Liver (tissue), 9 donors: ENCODE results near the gene HNF4A. TPM values are rescaled to one million over a fixed set of nuclear protein-coding genes. Genes with fewer than 3 reads are reported as not detected.

Experiments
- DNase-seq: peaks from one replicate; pipeline ENCODE4 v3.0.0-alpha.2; 2017; ENCODE audit warnings: low spot score
- H3K27ac ChIP-seq, 2 donors: one replicate each; pipeline ENCODE4 v1.7.0; 2013; ENCODE audit warnings: inconsistent platforms in 2 of 2, low read length in 2 of 2, control low read depth in 1 of 2, low read depth in 1 of 2, mild to moderate bottlenecking in 1 of 2
- H3K27me3 ChIP-seq, 4 donors: one replicate each; pipeline versions ENCODE4 v1.6.1 to v1.7.0; 2013; ENCODE audit warnings: low read length in 3 of 4, inconsistent platforms in 1 of 4, mild to moderate bottlenecking in 1 of 4, moderate library complexity in 1 of 4; ENCODE audit not compliant: control insufficient read depth in 4 of 4, insufficient read depth in 4 of 4
- H3K36me3 ChIP-seq, 4 donors: one replicate each; pipeline versions ENCODE4 v1.6.1 to v1.7.0; 2013; ENCODE audit warnings: low read length in 3 of 4, mild to moderate bottlenecking in 3 of 4, low read depth in 1 of 4, moderate library complexity in 1 of 4; ENCODE audit not compliant: control insufficient read depth in 4 of 4, insufficient read depth in 3 of 4
- H3K4me1 ChIP-seq, 4 donors: one replicate each; pipeline versions ENCODE4 v1.6.1 to v1.7.0; 2013; ENCODE audit warnings: low read length in 3 of 4, mild to moderate bottlenecking in 3 of 4, moderate library complexity in 1 of 4; ENCODE audit not compliant: control insufficient read depth in 4 of 4, insufficient read depth in 4 of 4
- H3K4me3 ChIP-seq, 3 donors: one replicate each; pipeline versions ENCODE4 v1.6.1 to v1.7.0; 2013; ENCODE audit warnings: low read length in 3 of 3, control low read depth in 1 of 3, low read depth in 1 of 3, mild to moderate bottlenecking in 1 of 3
- H3K9ac ChIP-seq, 2 donors: one replicate each; pipeline ENCODE4 v1.7.0; 2013; ENCODE audit warnings: low read length in 2 of 2, mild to moderate bottlenecking in 2 of 2, moderate library complexity in 2 of 2, control low read depth in 1 of 2, low read depth in 1 of 2
- H3K9me3 ChIP-seq, 4 donors: one replicate each; pipeline versions ENCODE4 v1.6.1 to v1.7.0; 2013; ENCODE audit warnings: low read length in 3 of 4; ENCODE audit not compliant: control insufficient read depth in 4 of 4
- EGR1 ChIP-seq, 2 donors: IDR thresholded peaks; 2 replicates each; pipeline ENCODE4 v1.6.1; 2016 to 2018; ENCODE audit warnings: antibody characterized with exemption in 2 of 2, low read depth in 2 of 2
- FOXA1 ChIP-seq: IDR thresholded peaks from 2 replicates; pipeline ENCODE4 v1.6.1; 2016; ENCODE audit warnings: antibody characterized with exemption
- FOXA2 ChIP-seq: IDR thresholded peaks from 2 replicates; pipeline ENCODE4 v1.6.1; 2016; ENCODE audit warnings: antibody characterized with exemption
- GABPA ChIP-seq, 2 donors: IDR thresholded peaks in 1 of 2; conservative IDR thresholded peaks in 1 of 2; 2 replicates each; pipeline ENCODE4 v1.6.1; 2016; ENCODE audit warnings: antibody characterized with exemption in 2 of 2, mild to moderate bottlenecking in 1 of 2, moderate library complexity in 1 of 2
- HNF4A ChIP-seq, 2 donors: conservative IDR thresholded peaks; 2 replicates each; pipeline ENCODE4 v1.6.1; 2016; ENCODE audit warnings: antibody characterized with exemption in 2 of 2, mild to moderate bottlenecking in 2 of 2
- HNF4G ChIP-seq: IDR thresholded peaks from 2 replicates; pipeline ENCODE4 v1.6.1; 2016; ENCODE audit warnings: antibody characterized with exemption
- JUND ChIP-seq, 2 donors: IDR thresholded peaks; 2 replicates each; pipeline ENCODE4 v1.6.1; 2016; ENCODE audit warnings: antibody characterized with exemption in 2 of 2
- NR2F2 ChIP-seq: IDR thresholded peaks from 2 replicates; pipeline ENCODE4 v1.6.1; 2016; ENCODE audit warnings: antibody characterized with exemption
- RAD21 ChIP-seq, 2 donors: IDR thresholded peaks; 2 replicates each; pipeline ENCODE4 v1.6.1; 2016; ENCODE audit warnings: antibody characterized with exemption in 2 of 2, mild to moderate bottlenecking in 2 of 2
- RXRA ChIP-seq, 2 donors: IDR thresholded peaks; 2 replicates each; pipeline ENCODE4 v1.6.1; 2017 to 2018; ENCODE audit warnings: antibody characterized with exemption in 2 of 2, mild to moderate bottlenecking in 1 of 2
- SP1 ChIP-seq: IDR thresholded peaks from 2 replicates; pipeline ENCODE4 v1.6.1; 2018; ENCODE audit warnings: antibody characterized with exemption, mild to moderate bottlenecking
- YY1 ChIP-seq: IDR thresholded peaks from 2 replicates; pipeline ENCODE4 v1.6.1; 2016; ENCODE audit warnings: antibody characterized with exemption, mild to moderate bottlenecking
- WGBS: extraction: QIAGEN DNeasy Blood & Tissue Kit; methylation state at CpG from one replicate; pipeline ENCODE4 v1.1.7; 2013; 5-methylcytosine and 5-hydroxymethylcytosine counted together
- polyA plus RNA-seq, 2 donors: library from polyadenylated mRNA; stranded (reverse) in 1 of 2; unstranded in 1 of 2; fragments of 200-250 nt in 1 of 2; fragments of >200 nt in 1 of 2; fragmentation: Nextera tagmentation in 1 of 2; extraction: Ambion mirVana in 1 of 2; gene quantifications; one replicate each; pipeline versions ENCODE4 v1.2.1 to v1.2.3, GENCODE V29; 2013 to 2015
- total RNA-seq, 2 donors: library from RNA; depleted of rRNA; stranded (reverse); fragments of >200 nt; gene quantifications; one replicate each; pipeline ENCODE4 v1.2.3, GENCODE V29; 2014
- TF ChIP-seq, protein P1 (sequence below): IDR thresholded peaks from 2 replicates; pipeline ENCODE4 v1.6.1; 2016; ENCODE audit warnings: antibody characterized with exemption, mild to moderate bottlenecking
- TF ChIP-seq, protein P2 (sequence below): IDR thresholded peaks from 2 replicates; pipeline ENCODE4 v1.6.1; 2016; ENCODE audit warnings: antibody characterized with exemption
- TF ChIP-seq, protein P3 (sequence below): fragments of 150-350 bp; IDR thresholded peaks from 2 replicates; pipeline ENCODE4 v1.5.1; 2017; ENCODE audit warnings: improper control_type of control experiment, low read depth, low read length; ENCODE audit not compliant: missing input control
- TF ChIP-seq, protein P4 (sequence below): IDR thresholded peaks from 2 replicates; pipeline ENCODE4 v1.6.1; 2016; ENCODE audit warnings: antibody characterized with exemption
- TF ChIP-seq, protein P5 (sequence below): IDR thresholded peaks from 2 replicates; pipeline ENCODE4 v1.6.1; 2016; ENCODE audit warnings: antibody characterized with exemption
- donor health status: healthy.
- donor health status: healthy.
- donor health status: healthy.
- donor health status: healthy.
- donor health status: healthy.

The HNF4A gene
- total and polyA plus RNA-seq, 4 donors: 51.7 to 171 (median 86.0) TPM

DNA sequence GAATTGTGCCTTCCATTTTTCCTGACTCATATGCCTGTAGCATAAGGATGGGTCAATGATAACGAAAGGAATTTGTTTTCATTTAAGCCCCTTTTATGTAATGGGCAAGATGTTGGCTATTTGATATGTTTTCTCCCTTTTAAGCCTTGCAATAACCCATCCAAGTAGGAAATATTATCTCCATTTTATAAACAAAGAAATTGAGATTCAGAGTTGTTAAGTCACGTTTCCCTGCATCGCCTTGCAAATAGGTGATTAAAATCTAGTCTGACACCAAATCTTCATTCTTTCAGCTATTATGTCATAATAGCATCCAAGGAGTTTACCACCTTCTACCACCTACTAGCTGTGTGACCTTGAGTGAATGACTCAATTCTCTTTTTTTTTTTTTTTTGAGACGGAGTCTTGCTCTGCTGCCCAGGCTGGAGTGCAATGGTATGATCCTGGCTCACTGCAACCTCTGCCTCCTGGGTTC, 7.0 kb downstream of the HNF4A start:
- H3K9ac ChIP-seq: no peak overlapping the region
- DNase-seq: no peak
- H3K36me3 ChIP-seq: peaks cover 0 to 17% (median 12%) of the 10 kb centered on the region in 4 donors
- 76% methylated on average over 4 of the region's 4 CpGs for WGBS
- H3K27me3 ChIP-seq: no peaks in the 10 kb centered on the region
- no peak for TF ChIP-seq HNF4A (conservative IDR thresholded peaks at IDR 0.05)
- H3K4me1 ChIP-seq: peaks cover 0 to 8% (median 3%) of the 10 kb centered on the region in 4 donors
- H3K27ac ChIP-seq: no peak overlapping the region
- H3K4me3 ChIP-seq: no peak overlapping the region
- H3K9me3 ChIP-seq: no peaks in the 10 kb centered on the region

DNA sequence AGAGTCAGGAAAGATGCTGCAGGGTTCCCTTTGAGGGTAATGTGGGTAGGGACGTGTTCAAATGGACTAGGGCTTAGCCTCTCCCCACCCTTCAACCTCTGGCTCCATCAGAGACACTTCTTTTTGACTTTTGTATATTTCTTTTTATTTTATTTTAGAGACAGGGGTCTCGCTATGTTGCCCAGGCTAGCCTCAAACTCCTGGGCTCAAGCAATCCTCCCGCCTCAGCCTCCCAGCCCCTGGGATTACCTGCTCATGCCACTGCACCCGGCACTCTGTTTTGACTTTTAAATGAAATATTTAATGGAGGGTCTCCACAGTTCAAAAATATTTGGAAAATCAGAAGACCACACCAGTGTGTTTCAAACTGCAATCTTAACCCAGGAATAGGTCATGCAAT, 8.6 kb downstream of the HNF4A start:
- no peak overlapping the region for H3K27ac ChIP-seq
- H3K36me3 ChIP-seq: peaks cover 0 to 19% (median 14%) of the 10 kb centered on the region in 4 donors
- WGBS: 92% methylated on average over 4 of the region's 4 CpGs
- H3K9me3 ChIP-seq: no peaks in the 10 kb centered on the region
- H3K4me1 ChIP-seq: no peaks in the 10 kb centered on the region
- no peak overlapping the region for H3K4me3 ChIP-seq
- TF ChIP-seq YY1: no peak
- DNase-seq: no peak
- H3K27me3 ChIP-seq: no peaks in the 10 kb centered on the region
- no peak overlapping the region for H3K9ac ChIP-seq

DNA sequence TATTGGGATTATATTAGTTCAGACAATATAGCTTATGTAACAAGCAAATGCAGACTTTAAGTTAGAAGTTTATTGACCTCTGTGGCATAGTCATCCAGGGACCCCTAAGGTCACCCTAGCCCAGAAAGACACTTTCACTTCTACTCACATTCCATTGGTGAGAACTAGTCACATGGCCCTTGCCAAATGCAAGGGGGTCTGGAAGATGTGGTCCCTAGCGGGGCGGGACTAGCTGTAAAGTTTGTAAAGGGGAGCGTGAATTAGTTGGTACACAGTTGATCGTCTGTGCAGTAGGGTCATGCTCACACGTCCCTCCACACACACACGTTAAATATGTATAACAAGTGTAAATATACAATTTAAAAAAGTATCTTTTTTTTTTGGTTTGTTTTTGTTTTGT, 9.3 kb downstream of the HNF4A start:
- Histone ChIP-seq H3K9me3 (no peaks in the 10 kb centered on the region), H3K9ac (no peak overlapping the region), H3K4me1 (peaks cover 0 to 5% (median 1%) of the 10 kb centered on the region in 4 donors), H3K4me3 (no peak overlapping the region), H3K36me3 (peaks cover 0 to 14% (median 12%) of the 10 kb centered on the region in 4 donors), H3K27me3 (no peaks in the 10 kb centered on the region), H3K27ac (no peak overlapping the region)
- WGBS: 93% methylated on average over 6 of the region's 6 CpGs
- no peak for TF ChIP-seq RXRA (IDR thresholded peaks at IDR 0.05)
- TF ChIP-seq EGR1 (IDR thresholded peaks at IDR 0.05; ENCODE audit: low read depth in 2 of 2): no peak
- TF ChIP-seq NR2F2: no peak
- TF ChIP-seq, protein P1, sequence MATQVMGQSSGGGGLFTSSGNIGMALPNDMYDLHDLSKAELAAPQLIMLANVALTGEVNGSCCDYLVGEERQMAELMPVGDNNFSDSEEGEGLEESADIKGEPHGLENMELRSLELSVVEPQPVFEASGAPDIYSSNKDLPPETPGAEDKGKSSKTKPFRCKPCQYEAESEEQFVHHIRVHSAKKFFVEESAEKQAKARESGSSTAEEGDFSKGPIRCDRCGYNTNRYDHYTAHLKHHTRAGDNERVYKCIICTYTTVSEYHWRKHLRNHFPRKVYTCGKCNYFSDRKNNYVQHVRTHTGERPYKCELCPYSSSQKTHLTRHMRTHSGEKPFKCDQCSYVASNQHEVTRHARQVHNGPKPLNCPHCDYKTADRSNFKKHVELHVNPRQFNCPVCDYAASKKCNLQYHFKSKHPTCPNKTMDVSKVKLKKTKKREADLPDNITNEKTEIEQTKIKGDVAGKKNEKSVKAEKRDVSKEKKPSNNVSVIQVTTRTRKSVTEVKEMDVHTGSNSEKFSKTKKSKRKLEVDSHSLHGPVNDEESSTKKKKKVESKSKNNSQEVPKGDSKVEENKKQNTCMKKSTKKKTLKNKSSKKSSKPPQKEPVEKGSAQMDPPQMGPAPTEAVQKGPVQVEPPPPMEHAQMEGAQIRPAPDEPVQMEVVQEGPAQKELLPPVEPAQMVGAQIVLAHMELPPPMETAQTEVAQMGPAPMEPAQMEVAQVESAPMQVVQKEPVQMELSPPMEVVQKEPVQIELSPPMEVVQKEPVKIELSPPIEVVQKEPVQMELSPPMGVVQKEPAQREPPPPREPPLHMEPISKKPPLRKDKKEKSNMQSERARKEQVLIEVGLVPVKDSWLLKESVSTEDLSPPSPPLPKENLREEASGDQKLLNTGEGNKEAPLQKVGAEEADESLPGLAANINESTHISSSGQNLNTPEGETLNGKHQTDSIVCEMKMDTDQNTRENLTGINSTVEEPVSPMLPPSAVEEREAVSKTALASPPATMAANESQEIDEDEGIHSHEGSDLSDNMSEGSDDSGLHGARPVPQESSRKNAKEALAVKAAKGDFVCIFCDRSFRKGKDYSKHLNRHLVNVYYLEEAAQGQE: no peak
- no peak for TF ChIP-seq FOXA2
- no peak for TF ChIP-seq RAD21 (IDR thresholded peaks at IDR 0.05)
- TF ChIP-seq GABPA (IDR thresholded peaks at IDR 0.05 in 1 of 2, conservative IDR thresholded peaks at IDR 0.05 in 1 of 2): no peak
- TF ChIP-seq, protein P2, sequence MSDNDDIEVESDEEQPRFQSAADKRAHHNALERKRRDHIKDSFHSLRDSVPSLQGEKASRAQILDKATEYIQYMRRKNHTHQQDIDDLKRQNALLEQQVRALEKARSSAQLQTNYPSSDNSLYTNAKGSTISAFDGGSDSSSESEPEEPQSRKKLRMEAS: no peak
- TF ChIP-seq, protein P3, sequence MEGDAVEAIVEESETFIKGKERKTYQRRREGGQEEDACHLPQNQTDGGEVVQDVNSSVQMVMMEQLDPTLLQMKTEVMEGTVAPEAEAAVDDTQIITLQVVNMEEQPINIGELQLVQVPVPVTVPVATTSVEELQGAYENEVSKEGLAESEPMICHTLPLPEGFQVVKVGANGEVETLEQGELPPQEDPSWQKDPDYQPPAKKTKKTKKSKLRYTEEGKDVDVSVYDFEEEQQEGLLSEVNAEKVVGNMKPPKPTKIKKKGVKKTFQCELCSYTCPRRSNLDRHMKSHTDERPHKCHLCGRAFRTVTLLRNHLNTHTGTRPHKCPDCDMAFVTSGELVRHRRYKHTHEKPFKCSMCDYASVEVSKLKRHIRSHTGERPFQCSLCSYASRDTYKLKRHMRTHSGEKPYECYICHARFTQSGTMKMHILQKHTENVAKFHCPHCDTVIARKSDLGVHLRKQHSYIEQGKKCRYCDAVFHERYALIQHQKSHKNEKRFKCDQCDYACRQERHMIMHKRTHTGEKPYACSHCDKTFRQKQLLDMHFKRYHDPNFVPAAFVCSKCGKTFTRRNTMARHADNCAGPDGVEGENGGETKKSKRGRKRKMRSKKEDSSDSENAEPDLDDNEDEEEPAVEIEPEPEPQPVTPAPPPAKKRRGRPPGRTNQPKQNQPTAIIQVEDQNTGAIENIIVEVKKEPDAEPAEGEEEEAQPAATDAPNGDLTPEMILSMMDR: no peak
- TF ChIP-seq YY1: no peak
- no peak for TF ChIP-seq SP1
- no peak for TF ChIP-seq JUND (IDR thresholded peaks at IDR 0.05)
- TF ChIP-seq, protein P4, sequence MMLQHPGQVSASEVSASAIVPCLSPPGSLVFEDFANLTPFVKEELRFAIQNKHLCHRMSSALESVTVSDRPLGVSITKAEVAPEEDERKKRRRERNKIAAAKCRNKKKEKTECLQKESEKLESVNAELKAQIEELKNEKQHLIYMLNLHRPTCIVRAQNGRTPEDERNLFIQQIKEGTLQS: no peak
- no peak for TF ChIP-seq FOXA1
- no peak for TF ChIP-seq HNF4A (conservative IDR thresholded peaks at IDR 0.05)
- TF ChIP-seq HNF4G: no peak
- TF ChIP-seq, protein P5, sequence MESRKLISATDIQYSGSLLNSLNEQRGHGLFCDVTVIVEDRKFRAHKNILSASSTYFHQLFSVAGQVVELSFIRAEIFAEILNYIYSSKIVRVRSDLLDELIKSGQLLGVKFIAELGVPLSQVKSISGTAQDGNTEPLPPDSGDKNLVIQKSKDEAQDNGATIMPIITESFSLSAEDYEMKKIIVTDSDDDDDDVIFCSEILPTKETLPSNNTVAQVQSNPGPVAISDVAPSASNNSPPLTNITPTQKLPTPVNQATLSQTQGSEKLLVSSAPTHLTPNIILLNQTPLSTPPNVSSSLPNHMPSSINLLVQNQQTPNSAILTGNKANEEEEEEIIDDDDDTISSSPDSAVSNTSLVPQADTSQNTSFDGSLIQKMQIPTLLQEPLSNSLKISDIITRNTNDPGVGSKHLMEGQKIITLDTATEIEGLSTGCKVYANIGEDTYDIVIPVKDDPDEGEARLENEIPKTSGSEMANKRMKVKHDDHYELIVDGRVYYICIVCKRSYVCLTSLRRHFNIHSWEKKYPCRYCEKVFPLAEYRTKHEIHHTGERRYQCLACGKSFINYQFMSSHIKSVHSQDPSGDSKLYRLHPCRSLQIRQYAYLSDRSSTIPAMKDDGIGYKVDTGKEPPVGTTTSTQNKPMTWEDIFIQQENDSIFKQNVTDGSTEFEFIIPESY: no peak
- DNase-seq: no peak
